Muscle layer of duodenum (tissue), 2 donors: ENCODE data around the gene PRB3.

Experiments used
- H3K27ac ChIP-seq: one replicate; pipeline ENCODE4 v1.7.0; 2013; ENCODE audit warnings: mild to moderate bottlenecking, low read length
- H3K27me3 ChIP-seq: one replicate; pipeline ENCODE4 v1.7.0; 2013; ENCODE audit warnings: low read depth, mild to moderate bottlenecking, control low read depth, low read length
- H3K36me3 ChIP-seq, 2 donors: one replicate each; pipeline ENCODE4 v1.7.0; 2013; ENCODE audit warnings: low read length in 2 of 2, control low read depth in 1 of 2, mild to moderate bottlenecking in 1 of 2; ENCODE audit not compliant: insufficient read depth in 2 of 2, control insufficient read depth in 1 of 2
- H3K4me1 ChIP-seq, 2 donors: one replicate each; pipeline ENCODE4 v1.7.0; 2013; ENCODE audit warnings: low read length in 2 of 2, mild to moderate bottlenecking in 2 of 2, control low read depth in 1 of 2, moderate library complexity in 1 of 2; ENCODE audit not compliant: insufficient read depth in 2 of 2, control insufficient read depth in 1 of 2
- H3K4me3 ChIP-seq, 2 donors: one replicate each; pipeline ENCODE4 v1.7.0; 2013; ENCODE audit warnings: low read length in 2 of 2, low read depth in 1 of 2, mild to moderate bottlenecking in 1 of 2
- H3K9me3 ChIP-seq, 2 donors: one replicate each; pipeline ENCODE4 v1.7.0; 2013; ENCODE audit warnings: low read length in 2 of 2, control low read depth in 1 of 2, mild to moderate bottlenecking in 1 of 2; ENCODE audit not compliant: control insufficient read depth in 1 of 2
- donor health status: healthy.

PRB3 gene

GRCh38 chr12:11269607-11270006, at the start of gene PRB3:
TSS of gene PRB3 (minus strand) at chr12:11269707. CDS start at chr12:11269669, 38 bp downstream.
- Histone ChIP-seq H3K4me3 (no peak within 1 kb of the TSS), H3K27me3 (no peaks in the 10 kb centered on the region), H3K9me3 (no peaks in the 10 kb centered on the region), H3K27ac (no peak within 1 kb of the TSS), H3K36me3 (no peaks in the 10 kb centered on the region), H3K4me1 (no peaks in the 10 kb centered on the region)

DNA sequence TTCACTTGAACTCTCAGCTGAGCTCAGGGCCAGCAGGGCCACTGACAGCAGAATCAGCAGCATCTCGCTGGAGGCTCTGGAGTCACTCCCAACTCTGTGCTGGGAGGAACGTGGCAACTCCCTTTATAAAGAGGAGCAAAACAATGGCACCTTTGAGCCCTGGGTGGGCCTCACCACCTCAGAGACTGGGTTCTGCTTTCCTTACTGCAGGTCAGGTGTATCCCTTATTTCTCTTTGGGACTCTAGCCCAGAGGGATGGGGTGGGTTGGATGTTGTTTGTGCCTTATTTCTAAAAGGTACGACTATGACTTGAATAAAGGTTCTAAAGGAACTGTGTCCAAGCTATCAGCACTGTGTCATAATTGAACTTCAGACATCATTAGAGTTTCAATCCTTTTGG, 40.8 kb upstream of the PRB3 start, which contains the start of gene PRB4:
PRB4 (minus strand) TSS at position 101 of the 400 bp plus-strand sequence; CDS start at position 63, 38 bp downstream.
- Histone ChIP-seq H3K36me3 (no peaks in the 10 kb centered on the region), H3K9me3 (peaks cover 0 to 3% of the 10 kb centered on the region in 2 donors)

DNA sequence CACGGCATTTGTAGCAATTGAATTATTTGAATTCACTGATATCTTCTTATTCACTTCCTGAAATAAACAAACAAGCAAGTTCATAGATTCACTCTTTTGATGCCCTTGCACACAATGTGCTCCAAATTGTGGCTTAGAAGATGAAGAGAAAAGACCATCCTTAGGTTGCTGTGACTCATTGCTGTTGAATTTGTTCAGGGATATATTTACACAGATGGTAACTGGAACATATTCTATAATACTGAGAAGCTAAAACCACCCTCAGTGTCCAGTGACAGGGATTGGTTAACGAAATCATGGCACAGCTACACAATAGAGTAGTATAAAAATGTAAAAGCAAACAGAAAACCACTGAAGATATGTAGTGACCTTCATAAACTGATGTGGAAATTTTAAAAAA, 37.6 kb upstream of the PRB3 start:
- no peaks in the 10 kb centered on the region for H3K4me1 ChIP-seq
- peaks cover 0 to 3% of the 10 kb centered on the region in 2 donors for H3K9me3 ChIP-seq
- H3K36me3 ChIP-seq = no peaks in the 10 kb centered on the region
- no peaks in the 10 kb centered on the region for H3K27me3 ChIP-seq
- no peak overlapping the region for H3K4me3 ChIP-seq
- no peak overlapping the region for H3K27ac ChIP-seq

More for the DNA sequence above, 40.8 kb upstream of the PRB3 start, which contains the start of gene PRB4:
- Histone ChIP-seq H3K4me3 (no peak within 1 kb of the TSS), H3K27ac (no peak within 1 kb of the TSS), H3K27me3 (no peaks in the 10 kb centered on the region), H3K4me1 (no peaks in the 10 kb centered on the region)

GRCh38 chr12:11273449-11273848, 3.9 kb upstream of the PRB3 start:
- Histone ChIP-seq H3K27me3 (no peaks in the 10 kb centered on the region), H3K4me3 (no peak overlapping the region), H3K27ac (no peak overlapping the region)

GRCh38 chr12:11264501-11264900, 5.0 kb downstream of the PRB3 start:
- H3K4me3 ChIP-seq = no peak overlapping the region
- no peaks in the 10 kb centered on the region for H3K4me1 ChIP-seq
- no peak overlapping the region for H3K27ac ChIP-seq
- no peaks in the 10 kb centered on the region for H3K36me3 ChIP-seq
- no peaks in the 10 kb centered on the region for H3K27me3 ChIP-seq
- peaks cover 0 to 9% of the 10 kb centered on the region in 2 donors for H3K9me3 ChIP-seq

More at GRCh38 chr12:11273449-11273848, 3.9 kb upstream of the PRB3 start:
- no peaks in the 10 kb centered on the region for H3K9me3 ChIP-seq
- H3K36me3 ChIP-seq = no peaks in the 10 kb centered on the region
- H3K4me1 ChIP-seq = no peaks in the 10 kb centered on the region

GRCh38 chr12:11246489-11246888, 23.0 kb downstream of the PRB3 start:
- Histone ChIP-seq H3K4me3 (no peak overlapping the region), H3K9me3 (peaks cover 0 to 2% of the 10 kb centered on the region in 2 donors), H3K27me3 (no peaks in the 10 kb centered on the region), H3K36me3 (no peaks in the 10 kb centered on the region), H3K4me1 (no peaks in the 10 kb centered on the region), H3K27ac (no peak overlapping the region)

DNA sequence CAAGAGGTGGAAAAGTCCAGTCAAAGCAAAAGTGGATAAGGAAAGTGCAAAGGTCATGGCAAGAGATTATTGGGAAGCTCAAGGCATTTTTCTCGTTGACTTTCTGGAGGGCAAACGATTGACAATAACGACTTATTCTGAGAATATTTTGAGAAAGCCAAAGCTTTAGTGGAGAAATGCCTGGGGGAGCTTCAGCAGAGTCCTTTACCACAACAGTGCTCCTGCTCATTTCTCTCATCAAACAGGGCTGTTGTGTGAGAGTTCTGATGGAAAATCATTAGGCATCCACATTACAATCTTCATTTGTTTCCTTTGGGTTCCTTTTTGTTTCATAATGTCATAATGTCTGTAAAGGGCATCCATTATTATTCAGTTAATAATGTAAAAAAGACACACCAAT, 26.9 kb downstream of the PRB3 start:
- Histone ChIP-seq H3K36me3 (no peaks in the 10 kb centered on the region), H3K27ac (no peak overlapping the region), H3K4me1 (no peaks in the 10 kb centered on the region), H3K4me3 (no peak overlapping the region), H3K27me3 (no peaks in the 10 kb centered on the region), H3K9me3 (no peaks in the 10 kb centered on the region)

- Histone ChIP-seq H3K9me3 (no peaks in the 10 kb centered on the region), H3K4me1 (no peaks in the 10 kb centered on the region), H3K4me3 (no peak overlapping the region), H3K27ac (no peak overlapping the region), H3K36me3 (no peaks in the 10 kb centered on the region), H3K27me3 (no peaks in the 10 kb centered on the region)
These were observed 29.1 kb downstream of the PRB3 start for GRCh38 chr12:11240348-11240930.

GRCh38 chr12:11238275-11238674, 31.2 kb downstream of the PRB3 start:
- no peak overlapping the region for H3K27ac ChIP-seq

DNA sequence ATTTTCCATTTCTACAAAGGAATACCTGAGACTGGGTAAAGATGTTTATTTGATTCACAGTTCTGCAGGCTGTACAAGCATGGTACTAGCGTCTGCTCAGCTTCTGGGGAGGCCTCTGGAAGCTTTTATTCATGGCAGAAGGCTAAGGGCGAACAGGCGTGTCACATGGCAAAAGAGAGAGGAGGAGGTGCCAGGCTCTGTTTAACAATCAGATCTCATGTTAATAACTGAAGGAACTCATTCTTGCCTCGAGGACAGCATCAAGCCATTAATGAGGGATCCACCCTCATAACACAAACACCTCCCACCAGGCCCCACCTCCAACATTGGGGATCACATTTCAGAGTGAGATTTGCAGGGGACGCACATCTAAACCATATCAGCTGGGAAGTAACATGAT, 36.0 kb downstream of the PRB3 start:
- no peaks in the 10 kb centered on the region for H3K9me3 ChIP-seq
- no peaks in the 10 kb centered on the region for H3K27me3 ChIP-seq
- no peaks in the 10 kb centered on the region for H3K36me3 ChIP-seq
- H3K4me1 ChIP-seq = no peaks in the 10 kb centered on the region
- no peak overlapping the region for H3K27ac ChIP-seq
- H3K4me3 ChIP-seq = no peak overlapping the region

More at GRCh38 chr12:11238275-11238674, 31.2 kb downstream of the PRB3 start:
- Histone ChIP-seq H3K9me3 (no peaks in the 10 kb centered on the region), H3K4me3 (no peak overlapping the region), H3K4me1 (no peaks in the 10 kb centered on the region), H3K36me3 (no peaks in the 10 kb centered on the region), H3K27me3 (no peaks in the 10 kb centered on the region)

- no peaks in the 10 kb centered on the region for H3K4me1 ChIP-seq
- H3K27me3 ChIP-seq = no peaks in the 10 kb centered on the region
- no peak overlapping the region for H3K27ac ChIP-seq
- H3K4me3 ChIP-seq = no peak overlapping the region
- H3K9me3 ChIP-seq = no peaks in the 10 kb centered on the region
- H3K36me3 ChIP-seq = no peaks in the 10 kb centered on the region
These were observed 41.1 kb downstream of the PRB3 start for GRCh38 chr12:11228296-11228879.

DNA sequence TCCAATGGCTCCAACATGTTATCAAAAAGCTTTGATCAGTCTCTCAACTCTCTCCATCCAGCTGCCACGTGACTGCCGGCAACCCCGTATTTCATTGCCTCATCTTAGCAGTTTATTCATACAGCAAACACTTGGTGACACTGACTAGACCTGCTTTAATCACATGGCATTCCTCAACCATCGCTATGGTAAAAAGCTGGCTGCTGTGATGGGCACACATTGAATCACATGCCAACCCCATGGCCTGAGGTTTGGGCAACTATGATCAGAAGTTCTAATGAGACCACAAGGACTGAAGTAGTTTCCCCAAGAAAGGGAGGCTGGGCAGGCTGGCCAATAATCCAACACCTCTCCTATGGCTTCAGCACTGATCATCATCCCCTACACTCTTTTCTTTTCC, 42.1 kb downstream of the PRB3 start:
- peaks cover 0 to 2% of the 10 kb centered on the region in 2 donors for H3K9me3 ChIP-seq
- no peak overlapping the region for H3K4me3 ChIP-seq
- no peaks in the 10 kb centered on the region for H3K36me3 ChIP-seq
- H3K27me3 ChIP-seq = no peaks in the 10 kb centered on the region
- H3K4me1 ChIP-seq = no peaks in the 10 kb centered on the region
- H3K27ac ChIP-seq = no peak overlapping the region
